Right ventricle myocardium superior (tissue), 1 donor: ENCODE measurements around the gene CHRNA5. TPM values are rescaled to one million over a fixed set of nuclear protein-coding genes. Genes with fewer than 3 reads are reported as not detected.
"Not testable (repeated sequence)": the region's sequence is repeated elsewhere in the genome, so short reads cannot be mapped to it uniquely, and the experiment has no call there.

Experiments used
- ATAC-seq: fragments of 200-7000 bp; cut with Tn5 transposase; one replicate; pipeline ENCODE4 v1.9.1; 2020; ENCODE audit warnings: mild to moderate bottlenecking; ENCODE audit not compliant: poor library complexity
- DNase-seq: peaks from one replicate; pipeline ENCODE4 v3.0.0-alpha.2; 2020
- intact Hi-C: fragments of 100-400 bp; cut with DNase I; formaldehyde crosslinking; loops from one replicate; pipeline ENCODE4 v1.11.2; 2022
- total RNA-seq: library from RNA; stranded (reverse); fragmentation: NEBNext Ultra II Directional; extraction: Animal tissue kit (Norgen Biotek cat#: 25700); gene quantifications from one replicate; pipeline ENCODE4 v1.2.1, GENCODE V29; 2021
- donor health status: DM: no; HTN: yes; CAD: no; lungs with severe emphysema.

The CHRNA5 gene
- total RNA-seq, 1 donor from 2014 or later = 4.2 TPM

DNA sequence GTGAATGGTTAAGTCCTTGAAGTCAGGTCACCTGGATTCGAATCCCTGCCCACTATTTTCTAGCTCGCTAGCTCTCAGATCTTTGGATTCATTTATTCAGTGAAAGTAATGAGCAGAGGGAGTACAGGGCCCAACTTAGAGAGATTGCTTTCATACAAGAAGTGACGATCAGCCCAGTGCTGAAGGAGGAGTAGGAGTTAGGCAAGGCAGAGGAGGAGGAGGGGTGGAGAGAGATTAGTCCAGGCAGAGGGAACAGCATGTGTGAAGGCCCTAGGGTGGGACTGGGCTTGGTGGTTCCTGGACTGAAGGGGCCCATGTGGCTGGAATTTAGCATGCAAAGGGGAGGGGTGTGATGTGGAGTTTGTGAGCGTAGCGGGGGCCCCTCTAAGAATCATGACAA lies 3.8 kb upstream of the CHRNA5 start:
- no peak for ATAC-seq
- DNase-seq = no peak
- intact Hi-C loops = no loop called here

- no peak for DNase-seq
- intact Hi-C loops = no loop called here
- ATAC-seq = no peak
Measured at GRCh38 chr15:78563092-78563491, 2.2 kb upstream of the CHRNA5 start.

- intact Hi-C loops = no loop called here
- DNase-seq (no peak), ATAC-seq (no peak)
Measured at GRCh38 chr15:78564743-78565096, 600 bp upstream of the CHRNA5 start.

DNA sequence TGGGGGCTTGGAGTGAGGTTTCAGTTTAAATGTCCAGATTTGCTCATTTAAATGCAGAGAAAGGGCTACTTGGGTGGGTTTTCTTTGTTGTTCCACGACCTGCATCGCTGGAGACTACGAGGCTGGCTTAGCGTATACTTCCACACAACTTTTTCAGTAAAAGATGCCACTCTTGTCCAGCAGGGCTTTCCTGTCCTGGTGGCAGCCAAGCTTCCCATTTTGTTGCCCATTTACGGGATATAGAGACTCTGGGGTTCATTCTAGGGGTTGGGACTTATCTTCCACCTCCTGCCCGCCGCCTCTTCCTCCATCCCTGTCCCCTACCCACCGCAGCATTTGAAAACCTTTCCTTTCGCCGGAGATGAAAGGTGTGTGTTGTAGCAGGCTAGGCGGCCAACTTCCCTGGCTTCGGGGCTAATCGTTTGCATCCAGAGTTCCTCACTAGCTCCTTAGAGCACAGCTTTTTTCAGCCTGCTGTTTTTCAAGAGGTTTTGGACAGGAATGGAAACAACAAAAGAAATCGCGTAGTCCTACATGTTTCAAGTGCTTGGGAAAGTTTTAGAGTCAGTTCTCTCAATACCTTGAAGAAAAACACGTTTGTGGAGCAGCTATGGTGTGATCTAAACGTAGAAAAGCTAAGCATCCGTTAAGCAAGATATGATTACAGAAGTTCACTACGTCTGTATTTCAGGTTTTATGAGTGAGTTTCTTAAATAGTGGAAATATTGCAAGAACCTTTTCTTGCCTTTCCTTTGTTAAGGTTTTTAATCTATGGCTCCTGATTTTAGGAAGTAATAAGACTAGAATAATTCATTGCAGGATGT lies 843 bp downstream of the CHRNA5 start:
- intact Hi-C loops = no loop called here
- no peak for DNase-seq
- no peak for ATAC-seq

DNA sequence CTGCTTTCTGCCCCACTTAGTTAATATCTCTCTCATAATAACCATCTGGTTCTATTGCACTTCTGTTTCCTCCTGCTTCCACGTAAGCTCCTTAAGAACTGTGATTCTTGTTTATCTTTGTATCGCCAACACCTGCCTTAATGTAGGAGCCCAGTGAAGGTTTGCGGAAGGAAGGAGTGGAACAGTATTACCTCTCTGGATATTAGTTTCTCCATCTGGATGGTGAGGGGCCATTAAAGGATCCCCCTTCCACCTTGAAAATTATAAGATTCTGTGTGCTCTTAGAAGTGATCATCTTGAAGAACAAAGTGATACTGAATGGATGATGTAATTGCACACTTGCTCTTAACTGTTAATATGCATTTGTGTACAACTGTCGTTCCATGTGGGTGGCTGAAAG lies 2.2 kb downstream of the CHRNA5 start:
- ATAC-seq = no peak
- no peak for DNase-seq
- intact Hi-C loops = no loop called here

GRCh38 chr15:78570710-78571109 lies 5.4 kb downstream of the CHRNA5 start:
- intact Hi-C loops = no loop called here
- DNase-seq (no peak), ATAC-seq (no peak)

DNA sequence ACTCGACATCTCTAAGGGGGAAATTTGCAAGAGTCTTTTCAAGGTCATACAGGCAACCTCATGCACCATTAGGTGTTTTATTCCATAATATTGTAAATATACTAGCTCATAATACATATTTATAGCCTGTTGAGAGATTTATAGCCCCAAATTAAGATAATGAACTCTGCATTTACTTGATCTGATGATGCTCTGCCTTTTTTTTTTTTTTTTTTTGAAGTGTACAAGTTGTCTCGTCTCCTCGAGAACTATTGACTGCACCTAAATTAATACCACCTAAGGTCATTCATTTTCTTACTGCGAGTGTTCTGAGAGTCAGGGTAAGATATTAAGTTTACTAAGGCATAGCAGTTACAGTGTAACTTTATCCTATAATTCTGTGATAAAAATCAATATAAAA lies 6.1 kb downstream of the CHRNA5 start:
- no peak for ATAC-seq
- intact Hi-C loops = no loop called here
- DNase-seq = no peak

DNA sequence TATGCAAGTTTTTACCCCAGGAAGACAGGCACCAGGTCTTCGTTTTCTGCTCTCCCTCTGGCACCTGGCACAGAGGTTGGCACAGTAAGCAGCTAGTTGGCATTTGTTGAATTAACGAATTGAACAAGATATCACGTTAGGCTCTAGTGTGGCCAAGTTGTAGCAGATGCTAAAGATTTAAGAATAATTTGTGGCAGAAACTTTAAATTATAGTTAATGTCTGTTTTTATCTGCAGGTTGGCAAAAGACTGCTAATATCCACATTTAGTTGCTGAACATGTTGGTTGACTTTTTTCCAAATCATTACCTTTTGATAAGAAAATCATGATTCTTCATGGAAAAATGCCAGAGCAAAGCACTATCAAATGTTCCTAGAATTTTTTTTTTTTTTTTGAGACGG lies 8.1 kb downstream of the CHRNA5 start:
- ATAC-seq = no peak
- intact Hi-C loops = no loop called here
- DNase-seq = no peak

DNA sequence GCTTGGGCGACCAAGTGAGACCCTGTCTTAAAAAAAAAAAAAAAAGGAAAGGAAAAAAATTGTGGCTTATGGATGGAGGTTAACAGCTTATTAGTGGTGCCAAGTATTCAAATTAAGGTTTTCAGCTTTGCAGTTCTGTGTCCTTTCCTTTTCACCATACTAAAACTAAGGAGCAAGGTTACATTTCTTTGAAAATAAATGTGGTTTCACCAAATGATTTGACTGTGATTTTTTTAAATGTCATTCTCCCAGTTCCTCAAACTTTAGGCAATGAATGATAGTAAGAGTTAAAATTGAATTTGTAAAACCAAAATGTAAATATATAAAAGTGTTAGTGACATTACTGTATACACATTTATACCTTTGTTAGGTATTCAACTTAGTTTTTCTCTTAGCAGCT lies 9.6 kb downstream of the CHRNA5 start:
- ATAC-seq (no peak), DNase-seq (no peak)
- intact Hi-C loops = no loop called here

DNA sequence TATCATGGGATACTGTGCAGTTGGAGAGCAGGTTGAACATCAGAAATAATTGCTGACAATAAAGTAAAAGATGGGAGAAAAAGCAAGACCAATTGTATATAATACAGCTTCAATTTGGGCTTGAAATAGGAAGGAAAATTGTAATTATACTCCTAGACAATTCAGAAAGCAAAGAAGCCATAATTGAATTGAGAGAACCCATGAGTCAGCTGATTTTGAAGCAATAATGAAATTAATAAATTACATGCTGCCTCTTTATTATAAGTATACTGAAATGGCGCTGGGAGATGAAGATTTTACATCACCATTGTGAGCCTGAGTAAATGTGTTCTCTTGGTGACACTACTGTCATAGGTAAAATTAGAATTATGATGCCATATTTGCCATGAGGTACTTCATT lies 32.3 kb downstream of the CHRNA5 start:
- ATAC-seq (no peak), DNase-seq (no peak)
- intact Hi-C loops = no loop called here

GRCh38 chr15:78598348-78598747 lies 33.0 kb downstream of the CHRNA5 start:
- ATAC-seq (no peak), DNase-seq (no peak)
- intact Hi-C loops = no loop called here

DNA sequence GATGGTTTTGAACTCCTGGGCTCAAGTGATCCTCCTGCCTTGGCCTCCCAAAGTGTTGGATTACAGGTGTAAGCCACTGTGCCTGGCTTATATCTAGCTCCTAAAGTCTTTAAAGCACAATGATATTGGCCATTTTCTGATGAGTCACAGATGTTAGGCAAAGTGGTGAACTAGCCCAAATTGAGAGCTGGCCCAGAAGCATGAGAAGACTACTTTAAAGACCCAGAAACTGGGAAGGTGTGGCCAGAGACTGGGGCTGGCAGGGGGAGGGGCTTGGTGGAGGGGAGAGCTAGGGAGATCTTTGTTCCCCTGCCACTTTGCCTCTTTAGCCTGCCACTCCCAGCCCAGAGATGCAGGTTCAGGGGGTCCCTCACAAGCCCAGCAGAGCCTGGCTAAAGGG lies 33.9 kb downstream of the CHRNA5 start:
- DNase-seq (no peak), ATAC-seq (no peak)
- intact Hi-C loops = no loop called here

DNA sequence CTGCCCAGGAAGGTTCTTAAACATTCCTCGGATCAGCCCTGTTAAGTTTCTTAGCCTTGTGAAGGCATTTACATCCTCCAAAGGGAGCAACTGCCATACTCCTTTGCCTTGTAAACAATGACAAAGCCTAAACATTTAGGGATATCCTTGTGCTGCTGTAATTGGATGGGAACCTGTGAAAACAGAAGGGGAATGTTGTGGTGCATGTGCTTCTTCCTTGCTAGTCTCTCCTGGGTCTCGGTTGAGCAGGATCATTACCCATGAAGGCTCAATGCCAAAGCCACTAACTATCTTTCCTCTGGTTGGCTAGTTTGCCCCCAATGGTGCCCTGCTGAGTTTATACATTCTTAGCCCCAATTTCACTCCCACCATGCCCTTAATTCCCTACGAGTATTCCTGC lies 38.1 kb downstream of the CHRNA5 start:
- DNase-seq = no peak
- intact Hi-C loops = no loop called here
- ATAC-seq = no peak

DNA sequence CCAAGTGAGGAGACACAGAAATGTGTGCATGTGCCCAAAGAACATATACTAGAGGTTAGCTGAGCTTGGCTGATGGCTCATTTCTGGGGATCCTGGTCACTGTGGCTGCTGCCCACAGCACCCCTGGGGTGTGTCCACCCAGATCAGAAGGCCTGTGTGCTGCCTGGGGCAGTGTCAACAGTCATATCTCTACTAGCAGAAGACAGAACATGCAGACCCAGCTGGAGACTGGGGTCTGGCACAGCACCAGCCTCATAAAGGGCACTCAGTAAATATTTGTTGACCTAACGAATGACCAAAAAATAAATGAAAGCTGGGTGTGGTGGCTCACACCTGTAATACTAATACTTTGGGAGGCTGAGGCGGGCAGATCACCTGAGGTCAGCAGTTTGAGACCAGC lies 39.1 kb downstream of the CHRNA5 start:
- intact Hi-C loops = no loop called here
- no peak for DNase-seq
- no peak for ATAC-seq

DNA sequence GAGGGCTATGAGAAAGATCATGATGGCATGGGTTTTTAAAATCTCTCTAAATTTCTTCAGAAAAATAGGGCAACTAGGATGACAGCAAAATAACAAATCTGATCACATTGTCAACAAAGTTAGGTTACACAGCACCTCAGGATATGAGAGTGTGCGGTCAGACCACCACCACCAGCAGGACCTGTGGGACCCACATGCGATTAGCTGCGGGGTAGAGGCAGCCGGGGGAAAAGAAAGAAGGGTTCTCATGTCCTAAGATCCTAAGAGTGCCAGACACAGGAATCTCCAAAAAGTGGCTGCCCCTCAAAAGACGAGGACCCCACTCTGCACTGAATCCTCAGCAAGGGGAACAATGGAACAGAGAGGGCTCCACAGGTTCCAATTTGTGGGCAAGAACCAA lies 39.9 kb downstream of the CHRNA5 start:
- DNase-seq = no peak
- no peak for ATAC-seq
- intact Hi-C loops = no loop called here

- DNase-seq = no peak
- no peak for ATAC-seq
- intact Hi-C loops = no loop called here
Measured at GRCh38 chr15:78605680-78606079, 40.4 kb downstream of the CHRNA5 start.

DNA sequence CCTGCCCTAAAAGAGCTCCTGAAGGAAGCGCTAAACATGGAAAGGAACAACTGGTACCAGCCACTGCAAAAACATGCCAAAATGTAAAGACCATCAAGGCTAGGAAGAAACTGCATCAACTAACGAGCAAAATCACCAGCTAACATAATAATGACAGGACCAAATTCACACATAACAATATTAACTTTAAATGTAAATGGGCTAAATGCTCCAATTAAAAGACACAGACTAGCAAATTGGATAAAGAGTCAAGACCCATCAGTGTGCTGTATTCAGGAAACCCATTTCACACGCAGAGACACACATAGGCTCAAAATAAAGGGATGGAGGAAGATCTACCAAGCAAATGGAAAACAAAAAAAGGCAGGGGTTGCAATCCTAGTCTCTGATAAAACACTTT lies 44.2 kb downstream of the CHRNA5 start:
- DNase-seq, ATAC-seq, intact Hi-C loops: not testable (repeated sequence)

- DNase-seq (no peak), ATAC-seq (no peak)
- intact Hi-C loops = no loop called here
Measured at GRCh38 chr15:78614021-78614420, 48.7 kb downstream of the CHRNA5 start.

GRCh38 chr15:78615151-78615589 lies 49.9 kb downstream of the CHRNA5 start:
- no peak for ATAC-seq
- intact Hi-C loops = no loop called here
- DNase-seq = no peak

GRCh38 chr15:78616506-78616905 lies 51.2 kb downstream of the CHRNA5 start:
- intact Hi-C loops = no loop called here
- DNase-seq (no peak), ATAC-seq (no peak)

DNA sequence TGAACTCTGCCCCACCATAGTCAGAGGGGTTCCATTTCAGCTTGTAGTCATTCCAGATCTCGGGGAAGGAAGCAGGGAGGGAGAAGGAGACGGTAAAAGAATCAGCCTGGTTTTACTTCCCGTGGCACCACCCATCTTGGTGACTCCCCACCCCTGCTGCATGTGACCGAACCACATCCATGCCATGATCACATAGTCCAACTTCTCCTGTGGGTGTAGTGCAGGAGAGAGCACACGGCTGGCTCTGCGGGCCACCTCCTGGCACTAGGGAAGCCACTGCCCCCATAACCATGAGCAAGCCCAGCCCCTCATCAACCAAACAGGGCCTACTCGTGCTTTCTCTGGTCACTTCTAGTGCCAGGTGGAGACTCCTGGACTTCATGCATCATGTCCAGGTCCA lies 51.8 kb downstream of the CHRNA5 start:
- intact Hi-C loops = no loop called here
- no peak for DNase-seq
- ATAC-seq = no peak
